Activated CD4-positive, alpha-beta T cell treated with anti-CD3 and anti-CD28 coated beads for 4 hours (primary cell): ENCODE results near the gene SCUBE1.

Experiments
- DNase-seq, 2 donors: peaks; one replicate each; pipeline ENCODE4 v3.0.0-alpha.2; 2020

SCUBE1 gene

DNA sequence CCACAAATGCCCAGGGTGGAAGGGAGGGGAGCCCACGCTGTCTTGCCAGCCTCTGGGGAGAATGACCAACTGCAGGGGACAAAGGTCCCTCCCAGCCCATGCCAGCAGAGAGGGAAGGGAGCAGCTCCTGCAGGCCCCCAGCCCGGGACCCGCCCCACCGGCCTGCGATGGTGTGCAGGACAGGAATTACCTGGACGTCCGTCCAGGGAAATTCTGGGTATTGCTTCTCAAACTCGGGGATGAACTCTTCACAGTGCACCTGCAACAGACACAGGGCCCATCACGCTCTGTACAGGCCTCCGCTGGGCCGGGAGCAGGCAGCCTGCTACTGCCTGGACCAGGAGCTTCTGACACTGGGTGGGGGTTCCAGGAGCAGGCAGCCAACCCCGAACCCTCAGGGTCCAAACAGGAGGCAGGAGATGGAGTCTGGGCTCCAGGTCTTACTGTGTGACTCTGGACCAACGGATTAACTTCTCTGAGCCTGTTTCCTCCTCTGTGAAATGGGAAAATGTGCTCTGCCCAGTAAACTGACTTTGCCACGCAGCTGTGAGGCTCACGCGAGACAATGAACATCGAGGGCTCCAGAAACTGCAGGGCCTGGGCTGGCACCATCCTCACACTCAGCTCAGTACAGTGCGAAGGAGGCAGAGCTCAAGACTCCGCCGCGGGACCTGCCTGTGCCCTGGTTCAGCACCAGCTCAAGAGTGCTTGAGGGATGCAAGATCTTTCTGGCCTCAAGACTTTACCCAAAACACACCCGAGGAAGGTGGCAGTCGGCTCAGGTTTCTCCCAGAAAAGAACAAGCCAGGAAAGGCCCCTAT, 173.7 kb downstream of the SCUBE1 start:
- no peak for DNase-seq

DNA sequence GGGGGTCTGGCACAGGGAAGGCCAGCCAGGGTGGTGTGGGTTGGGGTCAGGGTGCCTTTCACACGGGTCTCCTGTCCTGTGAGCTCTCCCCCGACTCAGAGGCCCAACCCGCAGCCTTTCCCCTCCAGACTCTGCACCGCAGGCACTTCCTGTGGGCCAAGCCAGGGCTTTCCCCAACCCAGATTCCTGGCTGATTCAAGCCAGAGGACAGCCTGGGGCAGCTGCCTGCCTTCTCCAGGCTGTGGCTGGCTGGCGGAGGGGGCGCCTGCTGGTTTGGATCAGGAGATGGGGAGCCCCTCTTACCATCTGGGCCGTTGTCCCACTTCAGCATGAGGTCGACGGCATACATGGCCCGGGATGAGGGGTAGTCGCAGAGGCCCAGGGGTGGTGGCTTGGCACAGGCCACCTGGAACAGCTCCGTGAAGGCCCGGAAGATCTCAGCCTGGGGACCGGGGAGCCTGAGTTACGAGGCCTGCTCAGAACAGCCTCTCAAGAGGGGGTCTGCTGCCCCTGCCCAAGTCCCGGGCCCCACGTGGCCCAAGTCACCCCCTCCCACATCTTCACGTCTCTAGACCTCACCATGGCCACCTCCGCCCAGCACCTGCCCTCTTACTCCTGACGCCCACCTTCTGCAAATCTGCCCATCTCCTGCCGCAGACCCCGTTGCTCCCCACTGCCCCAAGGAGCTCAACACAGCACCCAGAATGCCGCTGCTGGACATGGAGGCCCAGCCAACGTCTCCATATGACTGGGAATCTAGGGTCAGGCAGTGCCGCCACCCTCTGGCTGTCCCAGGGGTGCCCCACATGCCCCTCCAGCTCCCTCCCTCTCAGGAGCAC, 174.5 kb downstream of the SCUBE1 start:
- DNase-seq, result no peak

- no peak for DNase-seq
These were observed 176.1 kb downstream of the SCUBE1 start for GRCh38 chr22:43167001-43167589.

DNA sequence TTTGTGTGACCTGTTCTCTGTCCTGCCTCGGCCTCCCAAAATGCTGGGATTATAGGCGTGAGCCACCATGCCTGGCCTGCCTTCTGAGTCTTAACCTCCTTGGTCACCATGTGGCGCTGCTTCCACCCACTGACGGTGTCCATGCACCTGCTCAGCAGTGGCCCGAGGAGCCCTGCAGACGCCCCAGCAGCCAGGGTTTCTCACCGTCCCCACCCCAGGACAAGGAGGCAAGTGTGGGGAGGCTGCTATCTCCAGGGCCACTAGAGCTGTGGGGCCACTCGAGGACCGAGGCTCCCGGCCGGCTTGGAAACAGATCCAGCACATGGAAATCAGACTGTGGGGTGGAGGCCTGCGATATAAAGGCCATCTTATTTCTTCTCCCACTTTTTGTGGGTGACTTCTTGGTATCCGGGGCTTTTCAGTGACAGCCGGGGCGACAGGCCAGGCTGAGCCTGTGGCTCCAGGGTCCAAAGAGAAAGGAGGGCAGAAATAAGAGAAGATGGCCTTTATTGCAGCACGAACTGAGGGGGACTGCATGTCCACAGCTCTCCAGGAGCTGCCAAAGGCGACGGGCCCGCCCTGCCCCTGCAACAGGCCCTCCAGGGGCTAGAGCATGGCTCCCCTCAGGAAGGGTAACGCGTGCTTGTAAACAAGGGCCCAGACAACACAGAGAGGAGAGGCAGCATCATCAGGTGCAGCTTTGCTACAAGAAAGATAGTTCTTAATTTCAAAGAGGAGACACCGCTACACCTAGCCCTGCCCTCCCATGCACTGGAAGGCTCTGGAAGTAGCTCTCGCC, 176.8 kb downstream of the SCUBE1 start:
- DNase-seq, result no peak

GRCh38 chr22:43164636-43165035, 178.5 kb downstream of the SCUBE1 start:
- DNase-seq, result no peak

DNA sequence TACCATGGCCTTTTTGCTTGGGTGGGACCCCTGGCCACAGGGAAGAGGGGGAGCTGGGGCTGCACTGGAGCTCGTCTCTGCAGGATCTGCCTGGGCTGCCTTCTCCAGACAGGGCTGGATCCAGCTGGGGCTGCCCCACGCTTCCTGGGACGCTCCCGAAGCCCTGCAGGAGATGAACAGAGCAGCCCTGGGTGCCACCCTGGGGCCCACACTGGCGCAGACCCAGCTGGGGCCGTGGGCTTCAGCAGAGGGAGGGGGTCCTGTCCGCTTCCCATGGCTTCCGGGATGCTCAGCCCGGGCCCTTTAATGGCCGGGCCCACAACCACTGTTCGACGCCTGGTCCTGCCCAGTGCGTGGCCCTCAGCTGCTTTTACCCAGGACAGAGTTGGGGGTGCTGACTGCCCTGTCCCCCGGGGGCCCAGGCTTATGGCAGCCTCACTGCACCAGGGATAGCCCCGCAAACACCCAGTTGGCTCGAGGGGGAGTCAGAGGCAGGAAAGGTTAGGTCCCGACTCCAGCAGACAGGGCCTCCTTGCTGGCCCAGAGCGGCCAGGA, 179.9 kb downstream of the SCUBE1 start:
- DNase-seq, result no peak

GRCh38 chr22:43162412-43163150, 180.6 kb downstream of the SCUBE1 start:
- DNase-seq, result no peak

DNA sequence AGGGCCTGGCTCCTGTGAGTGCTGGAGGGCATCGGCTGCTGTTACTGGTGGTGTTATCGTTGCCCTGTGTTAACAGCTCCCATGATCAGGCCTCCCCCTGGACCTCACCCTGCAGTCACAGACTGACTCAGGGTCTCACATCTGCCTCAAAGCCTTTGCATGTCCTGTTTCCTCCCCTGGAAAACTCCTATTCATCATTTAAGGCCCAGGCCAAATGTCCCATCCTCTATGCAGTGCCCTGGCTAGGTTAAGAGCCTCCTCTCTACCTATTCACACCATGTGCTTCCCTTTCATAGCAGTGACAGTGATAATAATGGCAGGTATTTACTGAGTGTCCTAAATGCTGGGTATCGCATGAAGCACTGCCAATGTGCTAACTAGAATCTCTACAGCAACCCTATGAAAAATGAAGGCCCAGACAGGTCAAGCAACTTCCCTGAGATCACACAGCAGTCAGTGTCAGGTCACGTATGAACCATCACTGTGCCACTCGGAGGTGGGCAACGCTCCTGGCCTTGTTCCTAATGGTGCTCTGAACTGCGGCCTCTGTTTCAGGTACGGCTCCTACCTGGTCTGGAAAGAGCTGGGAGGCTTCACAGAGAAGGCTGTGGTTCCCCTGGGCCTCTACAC, 182.6 kb downstream of the SCUBE1 start:
- DNase-seq, result no peak

DNA sequence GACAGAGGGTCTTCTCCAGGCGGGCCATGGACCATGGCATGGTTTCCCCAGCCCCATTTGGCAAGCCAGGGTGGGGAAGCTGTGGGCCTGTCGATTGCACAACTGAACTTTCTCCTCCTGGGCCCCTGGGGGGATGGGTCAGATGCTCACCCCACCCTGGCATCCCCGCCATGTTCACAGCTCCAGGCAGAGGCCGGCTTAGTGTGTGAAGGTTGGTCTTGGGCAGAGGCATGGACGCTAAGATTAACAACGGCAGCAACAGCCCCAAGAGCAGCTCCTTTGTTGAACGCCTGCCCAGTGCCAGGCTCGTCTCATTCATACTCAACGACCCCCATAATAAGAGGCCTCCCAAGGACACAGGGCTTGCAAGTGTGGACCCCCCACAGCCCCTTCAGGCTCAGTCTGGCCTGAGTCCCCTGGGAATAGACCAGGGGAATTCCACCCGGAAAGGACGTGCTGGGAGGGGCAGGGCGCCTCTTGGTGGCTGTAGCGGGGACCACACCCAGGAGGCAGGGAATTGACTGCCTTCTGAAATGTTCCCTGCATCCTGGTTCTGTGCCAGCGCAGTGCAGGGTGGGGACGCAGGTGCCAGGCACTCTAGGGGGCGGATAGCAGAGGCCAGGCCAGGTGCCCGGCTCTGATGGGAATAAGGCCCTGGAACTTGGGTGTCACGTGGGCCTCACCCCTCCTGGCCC, 183.5 kb downstream of the SCUBE1 start:
- DNase-seq, result no peak

DNA sequence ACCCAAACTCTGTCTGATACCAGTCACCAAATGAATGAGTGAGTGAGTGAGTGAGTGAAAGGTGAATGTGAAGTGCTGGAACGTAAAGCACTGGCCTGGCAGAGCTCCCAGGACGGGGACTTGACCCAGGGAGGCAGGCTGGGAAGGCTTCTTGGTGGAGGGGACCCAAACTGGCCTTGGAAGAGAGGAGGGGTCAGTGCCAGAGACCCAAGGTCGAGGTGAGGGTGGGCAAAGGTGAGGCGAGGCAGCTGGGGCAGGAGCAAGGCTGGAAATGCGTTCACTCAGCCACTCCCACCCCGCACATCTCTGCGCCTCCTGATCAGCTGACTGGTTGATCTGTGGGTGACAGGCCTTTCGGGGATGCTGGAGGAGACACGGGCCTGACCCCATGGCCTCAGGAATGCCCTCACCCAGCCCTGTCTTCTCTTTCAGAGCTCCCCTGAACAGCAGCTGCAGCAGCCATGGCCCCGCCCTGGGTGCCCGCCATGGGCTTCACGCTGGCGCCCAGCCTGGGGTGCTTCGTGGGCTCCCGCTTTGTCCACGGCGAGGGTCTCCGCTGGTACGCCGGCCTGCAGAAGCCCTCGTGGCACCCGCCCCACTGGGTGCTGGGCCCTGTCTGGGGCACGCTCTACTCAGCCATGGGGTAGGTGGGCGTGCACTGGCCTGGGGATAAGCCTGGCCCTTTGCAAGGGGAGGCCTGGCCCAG, 184.2 kb downstream of the SCUBE1 start:
- no peak for DNase-seq

GRCh38 chr22:43157874-43158546, 185.2 kb downstream of the SCUBE1 start:
- DNase-seq, result no peak

GRCh38 chr22:43156413-43156812, 186.8 kb downstream of the SCUBE1 start:
- no peak for DNase-seq

GRCh38 chr22:43155789-43156188, 187.4 kb downstream of the SCUBE1 start:
- no peak for DNase-seq

GRCh38 chr22:43154887-43155536, 188.2 kb downstream of the SCUBE1 start:
- no peak for DNase-seq

DNA sequence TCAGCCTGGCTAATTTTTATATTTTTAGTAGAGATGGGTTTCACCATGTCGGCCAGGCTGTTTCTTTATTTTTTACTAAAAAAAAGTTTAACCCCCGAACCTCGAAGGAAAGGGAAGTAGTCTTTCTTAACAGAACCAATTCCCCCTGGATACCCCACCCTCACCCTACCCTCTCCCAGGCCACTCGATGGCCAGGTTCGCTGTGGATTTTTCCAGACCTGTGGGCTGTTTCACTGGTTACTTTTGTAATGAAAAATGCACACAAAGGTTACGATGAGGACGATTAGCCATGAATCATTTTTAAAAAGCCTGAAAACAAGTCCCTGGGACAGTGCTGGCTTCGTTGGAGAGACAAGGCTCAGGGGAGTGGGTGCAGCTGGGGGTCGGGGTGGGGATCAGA, 189.3 kb downstream of the SCUBE1 start:
- no peak for DNase-seq

DNA sequence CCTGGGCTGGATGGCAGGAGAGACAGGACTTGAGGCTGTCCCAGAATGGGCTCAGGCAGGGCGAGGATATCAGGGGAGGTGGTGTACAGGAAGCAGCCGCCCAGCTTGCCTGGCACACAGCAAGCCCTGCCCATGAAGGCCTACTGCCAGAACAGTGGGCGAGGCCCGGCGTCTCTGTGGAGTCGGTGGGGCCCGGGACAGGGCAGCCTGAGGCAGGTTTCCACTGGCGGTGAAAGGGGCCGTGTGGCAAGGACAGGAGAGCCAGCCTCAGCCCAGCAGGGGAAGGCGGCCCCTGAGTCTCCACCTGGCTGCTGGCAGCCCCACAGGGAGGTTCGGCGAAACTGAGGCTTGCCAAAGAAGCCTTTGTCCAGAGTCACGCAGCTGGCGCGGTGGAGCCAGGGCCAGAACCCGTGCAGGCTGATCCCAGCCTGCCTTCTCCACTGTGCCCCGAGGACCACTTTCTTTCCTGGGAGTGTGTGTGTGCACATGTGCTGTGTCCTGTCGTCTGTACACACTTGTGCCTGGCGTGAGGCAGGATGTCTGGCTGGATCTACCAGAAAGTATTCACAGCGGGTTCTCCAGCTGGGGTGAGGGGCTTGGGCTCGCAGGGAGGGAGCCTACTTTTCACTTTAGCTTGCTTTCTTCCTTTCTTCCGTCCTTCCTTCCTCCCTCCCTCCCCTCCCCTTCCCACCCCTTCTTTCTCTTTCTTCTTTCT, 190.7 kb downstream of the SCUBE1 start:
- DNase-seq, result peak; percentile 54 to 60

DNA sequence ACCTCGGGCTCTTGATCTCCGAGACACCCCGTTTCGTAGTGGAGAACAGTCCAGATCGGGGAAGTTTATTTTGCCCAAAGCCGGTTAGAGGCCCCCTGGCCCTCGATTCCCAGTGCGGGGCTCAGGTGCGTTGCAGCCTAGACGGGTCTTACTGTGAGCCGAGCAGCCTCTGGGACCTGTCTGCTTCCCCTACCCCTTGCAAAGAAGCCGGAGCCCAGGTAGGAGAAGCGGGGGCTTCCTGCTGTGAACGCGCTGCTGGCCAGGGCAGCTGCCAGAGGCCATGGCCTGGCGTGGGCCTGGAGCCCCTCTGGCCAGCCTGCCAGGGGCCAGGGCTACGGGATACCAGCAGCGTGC, 191.2 kb downstream of the SCUBE1 start:
- peak; percentile 15 for DNase-seq
